Stimulated activated CD4-positive, alpha-beta T cell treated with anti-CD3 and anti-CD28 coated beads, TNF-alpha, amount 100 ng/mL, for 1 hour (primary cell): ENCODE measurements around the gene OVAAL.

ENCODE experiments used
- DNase-seq, 3 donors: peaks; one replicate each; pipeline ENCODE4 v3.0.0-alpha.2; 2020; ENCODE audit warnings: low read depth in 3 of 3, low spot score in 1 of 3

Gene OVAAL

GRCh38 chr1:180603850-180604226 is 45.1 kb downstream of the OVAAL start:
- no peak for DNase-seq

- no peak for DNase-seq
These were observed 47.4 kb downstream of the OVAAL start for GRCh38 chr1:180606155-180606554.

GRCh38 chr1:180609643-180610555 is 51.1 kb downstream of the OVAAL start:
- no peak for DNase-seq

DNA sequence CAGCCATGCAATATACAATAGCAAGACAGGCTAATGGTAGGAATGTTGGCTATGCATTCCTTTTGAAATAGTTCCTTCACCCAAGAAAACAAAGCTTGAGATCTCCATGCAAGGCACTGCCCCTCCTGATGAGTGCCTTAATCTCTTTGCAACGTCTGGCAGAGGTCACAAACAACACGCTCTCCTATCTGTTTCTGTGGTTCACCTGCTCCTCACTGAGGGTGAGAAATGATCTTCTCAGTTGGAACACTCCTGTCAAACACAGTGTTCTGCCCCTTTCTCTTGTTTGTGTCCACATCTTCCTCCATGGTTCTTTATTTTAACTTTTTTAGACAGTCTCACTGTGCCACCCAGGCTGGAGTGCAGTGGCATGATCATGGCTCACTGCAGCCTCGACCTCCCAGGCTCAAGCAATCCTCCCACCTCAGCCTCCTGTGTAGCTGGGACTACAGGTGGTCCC is 51.8 kb downstream of the OVAAL start:
- no peak for DNase-seq

GRCh38 chr1:180611016-180611930 is 52.5 kb downstream of the OVAAL start:
- no peak for DNase-seq

- no peak for DNase-seq
These were observed 53.9 kb downstream of the OVAAL start for GRCh38 chr1:180612632-180613031.

- DNase-seq = no peak
These were observed 56.0 kb downstream of the OVAAL start for GRCh38 chr1:180614730-180615129.

- DNase-seq = no peak
These were observed 56.9 kb downstream of the OVAAL start for GRCh38 chr1:180615493-180616290.
